ENCODE measurements around the gene SLC41A3.
"Not testable (repeated sequence)": the region's sequence is repeated elsewhere in the genome, so short reads cannot be mapped to it uniquely, and the experiment has no call there.

The SLC41A3 gene

DNA sequence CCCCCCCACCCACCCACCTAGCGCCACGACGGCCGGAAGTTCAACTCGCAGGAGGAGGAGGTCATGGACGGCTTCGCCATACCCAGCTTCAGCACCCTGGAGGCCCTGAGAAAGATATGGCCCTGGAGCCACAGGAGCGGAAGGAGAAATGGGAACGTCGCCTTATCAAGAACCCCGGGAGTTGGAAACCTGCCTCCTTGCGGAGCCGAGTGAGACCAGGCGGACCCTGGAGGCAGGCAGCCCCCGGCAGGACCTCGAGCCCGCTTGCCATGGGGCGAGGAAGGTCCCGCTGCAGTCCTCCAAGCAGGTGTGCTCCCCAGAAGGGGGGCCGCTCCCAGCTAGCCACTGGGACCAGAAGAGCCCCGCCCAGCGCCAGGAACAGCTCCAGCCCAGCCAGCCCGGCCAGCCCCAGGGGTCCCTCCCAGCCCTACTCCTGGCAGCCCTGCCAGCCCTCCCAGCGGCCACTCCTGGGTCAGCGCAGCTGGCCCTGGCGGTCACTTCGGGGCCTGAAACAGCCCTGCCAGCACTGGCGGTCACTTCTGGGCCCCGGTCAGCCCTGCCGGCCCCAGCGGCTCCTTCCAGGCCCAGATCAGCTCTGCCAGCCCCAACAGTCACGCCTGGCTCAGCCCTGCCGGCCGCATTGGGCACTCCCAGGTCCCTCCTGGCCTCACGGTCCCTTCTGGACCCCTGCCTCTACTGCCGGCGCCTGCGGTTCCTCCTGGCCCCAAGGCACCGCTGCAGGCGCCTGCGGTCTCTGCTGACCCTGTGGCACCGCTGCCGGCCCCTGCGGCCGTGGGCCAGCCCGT is 125.2 kb downstream of the SLC41A3 start:
- DNase-seq (ENCODE audit: low read depth in 2 of 2): no peak

DNA sequence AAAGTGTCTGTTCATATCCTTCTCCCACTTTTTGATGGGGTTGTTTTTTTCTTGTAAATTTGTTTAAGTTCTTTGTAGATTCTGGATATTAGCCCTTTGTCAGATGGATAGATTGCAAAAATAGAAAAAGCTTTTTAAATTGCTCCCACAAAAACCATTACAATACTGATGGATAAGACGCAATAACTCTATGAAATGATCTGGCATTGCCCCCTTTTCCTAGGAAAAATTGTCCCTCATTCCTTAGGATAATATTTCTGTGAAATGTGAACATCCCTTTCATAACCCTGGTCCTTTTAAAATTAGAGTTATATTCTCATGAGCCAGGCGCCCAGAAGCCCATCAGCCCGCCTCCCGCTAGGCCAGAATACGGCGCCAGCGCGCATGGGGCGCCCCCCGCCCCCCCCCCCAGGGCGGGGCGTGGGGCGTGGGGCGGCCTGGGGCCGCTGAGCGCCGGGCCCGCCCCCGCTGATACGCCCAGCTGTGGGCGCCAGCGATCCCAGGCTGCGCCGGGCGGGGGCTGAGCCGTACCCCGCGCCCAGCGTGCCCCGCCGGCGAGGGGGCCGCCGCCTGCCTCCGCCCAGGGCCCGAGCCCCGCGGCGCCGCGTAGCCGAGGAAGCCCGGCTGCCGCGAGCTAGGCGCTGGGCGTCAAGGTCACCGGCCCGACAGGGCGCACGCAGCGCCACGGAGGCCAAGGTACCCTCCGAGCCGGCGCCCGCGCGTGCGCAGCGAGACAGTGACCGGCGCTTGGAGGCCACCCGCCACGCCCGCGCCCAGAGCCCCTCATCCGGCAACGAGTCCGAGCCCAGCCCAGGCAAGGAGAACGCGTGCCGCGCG is 126.0 kb downstream of the SLC41A3 start:
- no peak for DNase-seq (ENCODE audit: low read depth in 2 of 2)

DNA sequence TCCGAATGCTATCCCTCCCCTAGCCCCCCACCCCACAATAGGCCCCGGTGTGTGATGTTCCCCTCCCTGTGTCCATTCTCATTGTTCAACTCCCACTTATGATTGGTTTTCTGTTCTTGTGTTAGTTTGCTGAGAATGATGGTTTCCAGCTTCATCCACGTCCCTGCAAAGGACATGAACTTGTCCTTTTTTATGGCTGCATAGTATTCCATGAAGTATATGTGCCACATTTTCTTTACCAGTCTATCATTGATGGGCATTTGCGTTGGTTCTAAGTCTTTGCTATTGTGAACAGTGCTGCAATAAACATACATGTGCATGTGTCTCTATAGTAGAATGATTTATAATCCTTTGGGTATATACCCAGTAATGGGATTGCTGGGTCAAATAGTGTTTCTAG is 126.9 kb downstream of the SLC41A3 start:
- not testable (repeated sequence) for DNase-seq (ENCODE audit: low read depth in 2 of 2)

Measured in stimulated activated CD8-positive, alpha-beta memory T cell treated with anti-CD3 and anti-CD28 coated beads, Interleukin-7, amount 100 ng/mL, for 4 hours (primary cell).